ENCODE measurements around the gene ECEL1.
A peak's percentile ranks its signal among the peaks of the same experiment; 100 is the strongest.

The ECEL1 gene

GRCh38 chr2:232483923-232484627 lies 3.6 kb downstream of the ECEL1 start:
- DNase-seq (ENCODE audit: low spot score), result no peak

- no peak for DNase-seq (ENCODE audit: low spot score)
These were observed 4.2 kb downstream of the ECEL1 start for GRCh38 chr2:232483311-232483922.

- no peak for DNase-seq (ENCODE audit: low spot score)
These were observed 5.1 kb downstream of the ECEL1 start for GRCh38 chr2:232482301-232483238.

GRCh38 chr2:232481322-232482140 lies 6.1 kb downstream of the ECEL1 start:
- DNase-seq (ENCODE audit: low spot score), result no peak

- no peak for DNase-seq (ENCODE audit: low spot score)
These were observed 7.1 kb downstream of the ECEL1 start for GRCh38 chr2:232480201-232481190.

GRCh38 chr2:232479341-232480200 lies 8.1 kb downstream of the ECEL1 start:
- no peak for DNase-seq (ENCODE audit: low spot score)

GRCh38 chr2:232478571-232479340 lies 8.9 kb downstream of the ECEL1 start:
- DNase-seq (ENCODE audit: low spot score), result no peak

GRCh38 chr2:232477751-232478510 lies 9.7 kb downstream of the ECEL1 start:
- DNase-seq (ENCODE audit: low spot score), result no peak

GRCh38 chr2:232476791-232477190 lies 10.8 kb downstream of the ECEL1 start:
- DNase-seq (ENCODE audit: low spot score), result no peak

- DNase-seq (ENCODE audit: low spot score), result no peak
These were observed 11.6 kb downstream of the ECEL1 start for GRCh38 chr2:232476045-232476444.

- peak; percentile 79 for DNase-seq (ENCODE audit: low spot score)
These were observed 14.2 kb downstream of the ECEL1 start for GRCh38 chr2:232473467-232473890.

GRCh38 chr2:232466221-232466620 lies 21.4 kb downstream of the ECEL1 start:
- no peak for DNase-seq (ENCODE audit: low spot score)

GRCh38 chr2:232465061-232465460 lies 22.6 kb downstream of the ECEL1 start:
- peak; percentile 18 for DNase-seq (ENCODE audit: low spot score)

- DNase-seq (ENCODE audit: low spot score), result peak; percentile 25
These were observed 23.1 kb downstream of the ECEL1 start for GRCh38 chr2:232464544-232464885.

- peak; percentile 48 for DNase-seq (ENCODE audit: low spot score)
These were observed 23.7 kb downstream of the ECEL1 start for GRCh38 chr2:232463701-232464543.

- no peak for DNase-seq (ENCODE audit: low spot score)
These were observed 27.5 kb downstream of the ECEL1 start for GRCh38 chr2:232460171-232460570.

GRCh38 chr2:232459419-232460035 lies 28.1 kb downstream of the ECEL1 start:
- no peak for DNase-seq (ENCODE audit: low spot score)

Data from D341Med (cell line).